Testis (tissue), 2 donors: ENCODE results near the gene CEP131.
"Not testable (repeated sequence)": the region's sequence is repeated elsewhere in the genome, so short reads cannot be mapped to it uniquely, and the experiment has no call there.

Experiments used
- CTCF ChIP-seq, 3 experiments: fragments of 450-650 bp in 2 of 3; fragments of 200-600 bp in 1 of 3; sonication (generic) in 1 of 3; IDR thresholded peaks; one replicate each; pipeline ENCODE4 v1.5.1; 2016 to 2019; ENCODE audit warnings: antibody characterized with exemption in 3 of 3, mild to moderate bottlenecking in 2 of 3, moderate library complexity in 1 of 3
- POLR2A ChIP-seq: fragments of 450-650 bp; IDR thresholded peaks from one replicate; pipeline ENCODE4 v1.6.1; 2017; ENCODE audit warnings: antibody characterized with exemption, mild to moderate bottlenecking, moderate library complexity

GRCh38 chr17:81227630-81228029 is 4.9 kb upstream of the CEP131 start:
- TF ChIP-seq CTCF (IDR thresholded peaks at IDR 0.05); POLR2A: not testable (repeated sequence)
